Activated naive CD8-positive, alpha-beta T cell treated with anti-CD3 and anti-CD28 coated beads for 36 hours (primary cell): ENCODE results near the gene SEPTIN5. TPM values are rescaled to one million over a fixed set of nuclear protein-coding genes. Genes with fewer than 3 reads are reported as not detected.

ENCODE experiments used
- DNase-seq: peaks from one replicate; pipeline ENCODE4 v3.0.0; 2021
- H3K27ac Mint-ChIP-seq: one replicate; pipeline ENCODE4 v1.8.0; 2022; ENCODE audit warnings: mild to moderate bottlenecking, moderate library complexity, mixed read lengths
- H3K27me3 Mint-ChIP-seq: one replicate; pipeline ENCODE4 v1.8.0; 2022; ENCODE audit warnings: mild to moderate bottlenecking, mixed read lengths
- H3K36me3 Mint-ChIP-seq: one replicate; pipeline ENCODE4 v1.8.0; 2021; ENCODE audit warnings: mild to moderate bottlenecking, mixed read lengths
- H3K4me1 Mint-ChIP-seq: one replicate; pipeline ENCODE4 v1.8.0; 2021; ENCODE audit warnings: mixed read lengths
- H3K4me3 Mint-ChIP-seq: one replicate; pipeline ENCODE4 v1.8.0; 2022; ENCODE audit warnings: mild to moderate bottlenecking, moderate library complexity, mixed read lengths
- H3K9me3 Mint-ChIP-seq: one replicate; pipeline ENCODE4 v1.8.0; 2022; ENCODE audit warnings: mixed read lengths
- total RNA-seq, 2 experiments: library from RNA; stranded (reverse); gene quantifications; one replicate each; pipeline ENCODE4 v1.2.3, GENCODE V29; 2021

SEPTIN5 gene
- 1 to 10 TPM; 1.1 to 1.3 TPM for total RNA-seq

- Mint-ChIP-seq H3K9me3 (no peaks in the 10 kb centered on the region), H3K27me3 (peaks cover 21% of the 10 kb centered on the region), H3K4me1 (peaks cover 8% of the 10 kb centered on the region), H3K27ac (no peak within 1 kb of the TSS), H3K4me3 (peak within 1 kb of the TSS; percentile 61), H3K36me3 (no peaks in the 10 kb centered on the region)
- DNase-seq, result no peak
These were observed at the start of gene SEPTIN5 for GRCh38 chr22:19714312-19715187. Gene SEPTIN5 (plus strand): TSS chr22:19714503. CDS start chr22:19714589, 86 bp downstream.

DNA sequence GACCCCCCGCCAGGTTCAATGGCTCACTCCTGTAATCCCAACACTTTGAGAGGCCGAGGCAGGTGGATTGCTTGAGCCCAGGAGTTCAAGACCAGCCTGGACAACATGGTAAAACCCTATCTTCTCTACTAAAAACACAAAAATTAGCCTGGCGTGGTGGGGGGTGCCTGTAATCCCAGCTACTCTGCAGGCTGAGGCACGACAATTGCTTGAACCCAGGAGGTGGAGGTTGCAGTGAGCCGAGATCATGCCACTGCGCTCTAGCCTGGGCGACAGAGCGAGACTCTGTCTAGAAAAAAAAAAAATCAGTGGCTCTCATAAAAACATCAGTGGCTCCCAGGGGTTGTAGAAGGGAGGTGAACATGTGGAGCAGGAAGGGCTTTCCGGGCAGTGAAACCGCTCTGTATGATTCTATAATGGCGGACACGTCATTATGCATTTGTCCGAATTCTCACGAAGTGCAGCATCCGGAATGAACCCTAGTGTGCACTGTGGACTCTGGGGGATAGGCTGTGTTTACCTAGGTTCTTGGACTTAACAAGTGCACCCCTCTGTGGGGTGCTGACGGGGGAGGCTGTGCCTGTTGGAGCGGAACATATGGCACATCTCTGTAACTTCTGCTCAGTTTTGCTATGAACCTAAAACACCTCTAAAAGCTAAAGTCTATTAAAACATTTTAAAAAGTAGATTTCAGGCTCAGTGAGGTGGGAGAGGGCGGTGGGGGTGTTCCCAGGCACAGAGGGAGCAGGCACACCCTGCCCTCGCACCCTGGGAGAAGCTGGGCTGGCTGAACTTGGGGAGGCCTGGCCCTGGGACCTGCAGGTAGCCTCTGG is 49.1 kb upstream of the SEPTIN5 start:
- no peaks in the 10 kb centered on the region for H3K36me3 Mint-ChIP-seq
- H3K4me1 Mint-ChIP-seq, result peaks cover 1% of the 10 kb centered on the region
- no peak overlapping the region for H3K27ac Mint-ChIP-seq
- H3K4me3 Mint-ChIP-seq, result no peak overlapping the region
- DNase-seq, result no peak
- no peaks in the 10 kb centered on the region for H3K9me3 Mint-ChIP-seq
- H3K27me3 Mint-ChIP-seq, result no peaks in the 10 kb centered on the region

DNA sequence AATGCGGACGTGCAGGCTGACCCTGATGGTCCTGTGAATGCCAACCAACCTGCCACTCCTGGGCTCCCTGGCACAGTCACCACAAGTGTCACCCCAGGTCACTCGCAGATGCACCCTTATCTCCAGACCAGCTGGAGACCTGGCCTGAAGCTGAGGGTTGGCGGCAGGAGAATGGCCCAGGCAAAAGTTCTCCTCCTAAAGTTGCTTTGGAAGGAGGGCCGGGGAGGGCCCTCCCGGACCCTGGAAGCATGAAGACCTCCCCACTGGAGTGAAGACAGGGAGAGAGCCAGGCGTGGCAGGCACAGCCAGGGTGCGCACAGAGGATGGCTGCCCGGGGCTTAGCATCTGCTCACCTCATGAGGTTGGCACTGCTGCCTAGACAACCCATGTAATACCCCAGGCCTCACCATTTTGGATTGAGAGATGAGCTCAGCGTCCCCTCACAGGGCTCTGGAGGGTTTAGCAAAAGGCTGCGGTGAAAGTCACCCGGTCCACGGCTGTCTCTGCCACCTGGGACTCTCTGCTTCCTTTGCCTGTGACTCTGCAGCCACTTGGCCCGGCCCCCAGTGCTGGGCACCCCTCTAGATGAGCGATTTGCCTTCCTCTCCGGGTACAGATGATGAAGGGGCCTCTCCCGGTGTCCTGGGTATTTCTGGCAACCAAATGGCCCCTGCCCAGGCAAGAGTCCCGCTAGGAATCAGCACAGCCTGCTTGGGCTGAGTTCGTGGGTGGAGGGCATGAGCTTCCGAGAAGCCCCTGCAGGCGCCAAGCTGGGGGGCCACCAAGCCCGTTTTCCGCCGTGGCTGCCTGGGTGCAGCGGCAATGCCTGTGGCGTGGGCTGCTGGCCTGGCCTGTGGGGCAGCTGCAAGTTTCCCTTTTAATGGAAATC is 48.3 kb upstream of the SEPTIN5 start:
- H3K4me1 Mint-ChIP-seq, result peaks cover 1% of the 10 kb centered on the region
- H3K27ac Mint-ChIP-seq, result no peak overlapping the region
- H3K9me3 Mint-ChIP-seq, result no peaks in the 10 kb centered on the region
- no peak overlapping the region for H3K4me3 Mint-ChIP-seq
- DNase-seq, result no peak
- H3K36me3 Mint-ChIP-seq, result no peaks in the 10 kb centered on the region
- H3K27me3 Mint-ChIP-seq, result no peaks in the 10 kb centered on the region

- DNase-seq, result no peak
- peaks cover 1% of the 10 kb centered on the region for H3K4me1 Mint-ChIP-seq
- H3K27ac Mint-ChIP-seq, result no peak overlapping the region
- H3K27me3 Mint-ChIP-seq, result no peaks in the 10 kb centered on the region
- H3K36me3 Mint-ChIP-seq, result no peaks in the 10 kb centered on the region
- H3K9me3 Mint-ChIP-seq, result no peaks in the 10 kb centered on the region
- no peak overlapping the region for H3K4me3 Mint-ChIP-seq
These were observed 47.4 kb upstream of the SEPTIN5 start for GRCh38 chr22:19666673-19667593.

- no peak overlapping the region for H3K27ac Mint-ChIP-seq
- no peak for DNase-seq
- no peaks in the 10 kb centered on the region for H3K9me3 Mint-ChIP-seq
- H3K4me3 Mint-ChIP-seq, result no peak overlapping the region
- H3K27me3 Mint-ChIP-seq, result no peaks in the 10 kb centered on the region
- H3K36me3 Mint-ChIP-seq, result no peaks in the 10 kb centered on the region
- H3K4me1 Mint-ChIP-seq, result peaks cover 1% of the 10 kb centered on the region
These were observed 46.2 kb upstream of the SEPTIN5 start for GRCh38 chr22:19667872-19668740.

DNA sequence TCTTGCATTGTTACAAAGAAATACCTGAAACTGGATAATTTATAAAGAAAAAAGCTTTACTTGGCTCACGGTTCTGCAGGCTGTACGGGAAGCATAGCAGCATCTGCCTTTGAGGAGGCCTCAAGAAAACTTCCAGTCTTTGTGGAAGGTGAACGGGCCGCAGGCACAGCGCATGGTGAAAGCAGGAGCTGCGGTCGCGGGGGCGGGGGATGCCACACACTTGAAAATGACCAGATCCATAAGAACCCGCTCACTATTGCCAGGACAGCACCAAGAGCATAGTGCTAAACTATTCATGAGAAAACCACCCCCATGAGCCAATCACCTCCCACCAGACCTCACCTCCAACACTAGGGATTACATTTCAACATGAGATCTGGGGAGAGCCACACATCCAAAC is 45.6 kb upstream of the SEPTIN5 start:
- no peak for DNase-seq
- H3K4me1 Mint-ChIP-seq, result peaks cover under 1% of the 10 kb centered on the region
- no peak overlapping the region for H3K4me3 Mint-ChIP-seq
- no peak overlapping the region for H3K27ac Mint-ChIP-seq
- H3K36me3 Mint-ChIP-seq, result no peaks in the 10 kb centered on the region
- no peaks in the 10 kb centered on the region for H3K9me3 Mint-ChIP-seq
- H3K27me3 Mint-ChIP-seq, result no peaks in the 10 kb centered on the region

DNA sequence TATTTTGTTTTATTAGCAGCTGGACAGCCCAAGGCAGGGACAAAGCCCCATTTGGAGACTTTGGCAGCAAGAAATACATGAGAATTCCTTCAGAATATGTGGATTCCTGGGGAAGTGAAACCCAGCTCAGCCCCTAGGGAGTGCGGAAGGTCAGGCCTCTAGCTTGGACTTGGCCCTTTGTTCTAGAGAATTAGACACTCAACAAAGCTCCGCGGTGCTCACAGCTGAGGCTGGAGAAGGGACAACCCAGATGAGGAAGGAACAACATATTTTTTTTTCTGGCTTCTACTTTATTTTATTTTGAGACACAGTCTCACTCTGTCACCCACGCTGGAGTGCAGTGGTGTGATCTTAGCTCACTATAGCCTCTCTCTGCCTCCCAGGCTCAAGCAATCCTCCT is 44.7 kb upstream of the SEPTIN5 start:
- Mint-ChIP-seq H3K4me1 (no peaks in the 10 kb centered on the region), H3K27ac (no peak overlapping the region), H3K36me3 (no peaks in the 10 kb centered on the region)

GRCh38 chr22:19671316-19671715 is 43.0 kb upstream of the SEPTIN5 start:
- Mint-ChIP-seq H3K36me3 (no peaks in the 10 kb centered on the region), H3K27me3 (no peaks in the 10 kb centered on the region), H3K27ac (no peak overlapping the region), H3K4me1 (no peaks in the 10 kb centered on the region), H3K4me3 (no peak overlapping the region), H3K9me3 (no peaks in the 10 kb centered on the region)
- no peak for DNase-seq

More for the DNA sequence above, 44.7 kb upstream of the SEPTIN5 start:
- no peaks in the 10 kb centered on the region for H3K27me3 Mint-ChIP-seq
- no peak overlapping the region for H3K4me3 Mint-ChIP-seq
- H3K9me3 Mint-ChIP-seq, result no peaks in the 10 kb centered on the region
- no peak for DNase-seq

- H3K4me1 Mint-ChIP-seq, result no peaks in the 10 kb centered on the region
- DNase-seq, result no peak
- no peak overlapping the region for H3K27ac Mint-ChIP-seq
- H3K4me3 Mint-ChIP-seq, result no peak overlapping the region
- no peaks in the 10 kb centered on the region for H3K9me3 Mint-ChIP-seq
- H3K36me3 Mint-ChIP-seq, result no peaks in the 10 kb centered on the region
- no peaks in the 10 kb centered on the region for H3K27me3 Mint-ChIP-seq
These were observed 42.1 kb upstream of the SEPTIN5 start for GRCh38 chr22:19672054-19672776.

DNA sequence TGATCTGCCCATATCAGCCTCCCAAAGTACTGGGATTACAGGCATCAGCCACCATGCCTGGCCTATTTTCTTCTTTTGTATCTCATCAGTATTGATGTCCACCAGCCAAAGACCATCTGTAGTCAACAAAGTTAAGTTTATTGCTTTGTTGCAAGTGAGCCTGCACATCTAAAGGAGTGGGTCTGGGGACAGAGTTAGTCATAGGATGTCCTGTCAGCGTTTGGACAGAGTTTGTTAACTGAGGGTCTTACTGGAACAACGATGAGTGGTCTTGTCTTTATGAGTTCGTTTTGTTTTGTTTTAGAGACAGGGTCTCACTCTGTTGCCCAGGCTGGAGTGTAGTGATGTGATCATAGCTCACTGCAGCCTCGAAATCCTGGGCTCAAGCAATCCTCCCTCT is 40.6 kb upstream of the SEPTIN5 start:
- no peak overlapping the region for H3K4me3 Mint-ChIP-seq
- H3K27ac Mint-ChIP-seq, result no peak overlapping the region
- no peak for DNase-seq
- no peaks in the 10 kb centered on the region for H3K27me3 Mint-ChIP-seq
- H3K36me3 Mint-ChIP-seq, result no peaks in the 10 kb centered on the region
- H3K9me3 Mint-ChIP-seq, result no peaks in the 10 kb centered on the region
- no peaks in the 10 kb centered on the region for H3K4me1 Mint-ChIP-seq

DNA sequence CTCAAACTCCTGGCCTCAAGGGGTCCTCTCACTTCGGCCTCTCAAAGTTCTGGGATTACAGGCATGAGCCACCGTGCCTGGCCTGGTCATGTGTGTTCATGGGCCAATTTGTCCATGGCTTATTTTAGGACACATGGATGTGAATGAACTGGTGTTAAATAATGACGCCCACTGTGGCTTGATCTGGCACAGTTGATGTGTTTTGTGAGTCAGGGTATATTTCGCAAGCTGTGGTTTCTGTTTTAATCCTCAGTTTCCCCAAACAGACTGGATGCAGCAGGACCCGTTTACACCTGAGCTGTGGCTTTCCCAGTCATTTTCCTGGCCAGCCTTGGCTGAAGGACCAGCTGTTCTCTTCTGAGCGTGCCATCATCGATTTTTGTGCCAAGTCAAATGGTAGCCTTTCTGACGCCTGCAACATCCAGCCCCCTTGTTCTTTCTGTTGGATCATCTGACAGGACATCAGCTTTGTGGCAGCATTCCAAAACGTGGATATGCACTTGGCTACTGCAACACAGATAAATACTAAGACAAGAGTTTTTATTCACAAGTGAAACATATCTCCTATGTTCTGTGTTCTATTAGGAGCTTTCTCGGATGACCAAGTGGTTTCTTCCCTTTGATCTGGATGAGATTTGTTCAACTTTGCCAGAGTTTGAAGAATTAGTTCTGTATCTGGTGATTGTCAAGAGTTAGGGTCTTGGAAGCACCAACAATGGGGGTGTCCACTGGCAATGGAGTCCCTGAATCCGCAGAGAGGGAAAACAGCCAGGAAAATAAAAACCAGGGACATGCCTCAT is 40.0 kb upstream of the SEPTIN5 start:
- Mint-ChIP-seq H3K9me3 (no peaks in the 10 kb centered on the region), H3K4me1 (no peaks in the 10 kb centered on the region), H3K27ac (no peak overlapping the region), H3K4me3 (no peak overlapping the region), H3K36me3 (no peaks in the 10 kb centered on the region), H3K27me3 (no peaks in the 10 kb centered on the region)
- DNase-seq, result no peak

DNA sequence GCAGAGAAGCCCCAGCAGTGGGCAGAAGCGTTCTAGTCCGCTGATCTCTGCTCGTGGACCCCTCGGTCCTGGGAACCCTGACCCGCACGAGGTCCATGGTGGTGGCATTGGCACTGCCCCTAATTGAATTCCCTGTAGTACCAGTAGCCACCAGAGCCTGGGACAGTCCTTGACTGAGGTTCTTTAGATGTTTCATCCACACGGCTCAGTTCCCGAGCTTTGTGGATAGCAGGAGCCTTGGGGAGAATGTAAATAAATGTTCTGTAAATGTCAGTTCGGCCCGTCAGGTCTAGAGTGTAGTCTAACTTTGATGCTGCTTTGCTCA is 39.4 kb upstream of the SEPTIN5 start:
- no peak overlapping the region for H3K27ac Mint-ChIP-seq
- H3K9me3 Mint-ChIP-seq, result no peaks in the 10 kb centered on the region
- no peaks in the 10 kb centered on the region for H3K27me3 Mint-ChIP-seq
- no peak for DNase-seq
- H3K4me1 Mint-ChIP-seq, result no peaks in the 10 kb centered on the region
- no peak overlapping the region for H3K4me3 Mint-ChIP-seq
- H3K36me3 Mint-ChIP-seq, result no peaks in the 10 kb centered on the region
